OCI-LY1 (cell line): ENCODE results near the gene LAMA1.

Source experiments
- CTCF ChIP-seq: fragments of 200-600 bp; sonication (generic), shearing (Covaris generic); IDR thresholded peaks from 2 replicates; pipeline ENCODE4 v1.5.1; 2017; ENCODE audit warnings: mild to moderate bottlenecking, antibody characterized with exemption, low read length, moderate library complexity, mixed read lengths
- EZH2 ChIP-seq: fragments of 200-600 bp; sonication (generic), shearing (Covaris generic); IDR thresholded peaks from 2 replicates; pipeline ENCODE4 v1.8.0; 2017; ENCODE audit warnings: borderline replicate concordance, mixed run types, mild to moderate bottlenecking, antibody characterized with exemption, low read length, moderate library complexity, mixed read lengths

- no peak for TF ChIP-seq CTCF
- TF ChIP-seq EZH2 = no peak
These were observed 160.6 kb downstream of the LAMA1 start for GRCh38 chr18:6956999-6957398.
